GM12878 (cell line): ENCODE data around the gene HUNK. TPM values are rescaled to one million over a fixed set of nuclear protein-coding genes. Genes with fewer than 3 reads are reported as not detected.

Source experiments
- ATAC-seq: fragments of 200-7000 bp; cut with Tn5 transposase; 3 replicates; pipeline ENCODE4 v1.9.1; 2020; ENCODE audit warnings: mild to moderate bottlenecking, moderate library complexity
- BruUV-seq: library from RNA; stranded (reverse); fragments of 400-500 nt; replicated peaks from 2 replicates; lab custom pipeline; 2021; lab: Mats Ljungman, UMichigan
- CTCF ChIA-PET: fragments of 300-600 bp; sonication (Branson Sonifier 250); formaldehyde crosslinking; extraction: SDS; loops from one replicate; lab custom pipeline; 2021; ENCODE audit warnings: inconsistent platforms; lab: Yijun Ruan, JAX
- POLR2A ChIA-PET: fragments of 350-600 bp; formaldehyde crosslinking; extraction: SDS; loops from one replicate; lab custom pipeline; 2021; ENCODE audit warnings: inconsistent platforms; lab: Charles Lee
- RAD21 ChIA-PET: fragments of 300-600 bp; sonication (Branson Sonifier 250); formaldehyde crosslinking; loops from one replicate; lab custom pipeline; 2023; ENCODE audit warnings: antibody characterized with exemption; ENCODE audit not compliant: unreplicated experiment; lab: Charles Lee
- SMC1A ChIA-PET: fragments of 300-600 bp; sonication (Branson Sonifier 250); formaldehyde crosslinking; loops from one replicate; lab custom pipeline; 2023; ENCODE audit not compliant: unreplicated experiment, uncharacterized antibody; lab: Charles Lee
- DNase-seq: peaks from one replicate; pipeline ENCODE4 v3.0.0-alpha.2; 2011; ENCODE audit warnings: low read depth, low spot score
- FAIRE-seq: peaks from 3 replicates; lab custom pipeline; 2011; peaks lifted over from hg19 to GRCh38; lab: Jason Lieb, UNC
- H2AFZ ChIP-seq: 2 replicates; pipeline ENCODE4 v1.6.0; 2011; ENCODE audit warnings: low read depth, low read length, control low read depth; ENCODE audit not compliant: control insufficient read depth
- H3K27ac ChIP-seq: 2 replicates; pipeline ENCODE4 v1.5.1; 2011; ENCODE audit warnings: control low read depth; ENCODE audit not compliant: control insufficient read depth, insufficient read depth
- H3K27me3 ChIP-seq, 2 experiments: replicated peaks in 1 of 2; 2 replicates each; pipeline versions ENCODE4 v1.6.0 to v1.6.1; 2011; ENCODE audit warnings: low read length in 1 of 2; ENCODE audit not compliant: control insufficient read depth in 2 of 2, insufficient read depth in 2 of 2
- H3K36me3 ChIP-seq, 2 experiments: 2 replicates each; pipeline ENCODE4 v1.5.1; 2011; ENCODE audit warnings: low read length in 1 of 2; ENCODE audit not compliant: control insufficient read depth in 2 of 2, insufficient read depth in 2 of 2
- H3K4me1 ChIP-seq: 2 replicates; pipeline ENCODE4 v1.6.1; 2011; ENCODE audit warnings: mild to moderate bottlenecking, low read length, moderate library complexity, mixed read lengths; ENCODE audit not compliant: control insufficient read depth, insufficient read depth
- H3K4me2 ChIP-seq: 2 replicates; pipeline ENCODE4 v1.6.0; 2011; ENCODE audit warnings: control low read depth; ENCODE audit not compliant: control insufficient read depth, insufficient read depth
- H3K4me3 ChIP-seq: fragments of 200-600 bp; sonication (generic); 2 replicates; pipeline ENCODE4 v1.5.1; 2016
- H3K79me2 ChIP-seq: 2 replicates; pipeline ENCODE4 v1.6.0; 2011; ENCODE audit warnings: low read length; ENCODE audit not compliant: control insufficient read depth, insufficient read depth
- H3K9ac ChIP-seq: 2 replicates; pipeline ENCODE4 v1.8.0; 2011; ENCODE audit warnings: low read length, control low read depth, mixed read lengths; ENCODE audit not compliant: control insufficient read depth, insufficient read depth
- H3K9me3 ChIP-seq: replicated peaks from 3 replicates; pipeline ENCODE4 v1.5.1; 2011; ENCODE audit warnings: mild to moderate bottlenecking, low read length; ENCODE audit not compliant: control insufficient read depth, insufficient read depth
- H4K20me1 ChIP-seq: 2 replicates; pipeline ENCODE4 v1.6.0; 2011; ENCODE audit not compliant: control insufficient read depth, insufficient read depth
- CHD4 ChIP-seq: fragments of 200-600 bp; sonication (generic); IDR thresholded peaks from 2 replicates; pipeline ENCODE4 v1.6.1; 2016; ENCODE audit warnings: mild to moderate bottlenecking
- HDGF ChIP-seq: fragments of 450-650 bp; IDR thresholded peaks from 2 replicates; pipeline ENCODE4 v1.6.1; 2016; ENCODE audit warnings: antibody characterized with exemption
- RAD21 ChIP-seq: IDR thresholded peaks from 2 replicates; pipeline ENCODE4 v1.6.1; 2011; ENCODE audit warnings: mild to moderate bottlenecking, low read depth, low read length, moderate library complexity; ENCODE audit not compliant: insufficient read depth
- RFX5 ChIP-seq: IDR thresholded peaks from 2 replicates; pipeline ENCODE4 v1.6.1; 2011; ENCODE audit warnings: low read depth, low read length, improper control_type of control experiment
- TCF3 ChIP-seq: IDR thresholded peaks from 2 replicates; pipeline ENCODE4 v1.6.1; 2012; ENCODE audit warnings: low read depth, mild to moderate bottlenecking, low read length, borderline replicate concordance; ENCODE audit not compliant: insufficient read depth
- YBX1 ChIP-seq: fragments of 450-650 bp; IDR thresholded peaks from 2 replicates; pipeline ENCODE4 v1.6.1; 2016; ENCODE audit warnings: antibody characterized with exemption
- ZBTB33 ChIP-seq: fragments of 450-650 bp; IDR thresholded peaks from 2 replicates; pipeline ENCODE4 v1.6.1; 2017; ENCODE audit warnings: mild to moderate bottlenecking
- ZNF217 ChIP-seq: fragments of 450-650 bp; IDR thresholded peaks from 2 replicates; pipeline ENCODE4 v1.6.1; 2017; ENCODE audit warnings: antibody characterized with exemption, mild to moderate bottlenecking
- ZNF384 ChIP-seq: IDR thresholded peaks from 2 replicates; pipeline ENCODE4 v1.6.1; 2012; ENCODE audit warnings: low read depth, mild to moderate bottlenecking, low read length, improper control_type of control experiment, borderline replicate concordance
- WGBS: methylation state at CpG from one replicate; pipeline ENCODE4 v1.1.6; 2016; ENCODE audit warnings: low lambda C conversion rate; ENCODE audit not compliant: insufficient replicate concordance, insufficient coverage; ENCODE audit errors: missing lambda C conversion rate; 5-methylcytosine and 5-hydroxymethylcytosine counted together
- in situ Hi-C: fragments of 300-500 bp; cut with MboI; formaldehyde crosslinking; loops from 9 replicates; pipeline ENCODE4 v1.14.3; 2018; ENCODE audit warnings: mixed read lengths
- intact Hi-C: fragments of 100-400 bp; cut with micrococcal nuclease; formaldehyde crosslinking; loops from one replicate; pipeline ENCODE4 v1.14.2; 2022; ENCODE audit not compliant: unreplicated experiment
- polyA plus RNA-seq, 11 experiments: library from polyadenylated mRNA; depleted of rRNA in 4 of 11; unstranded in 6 of 11; stranded (reverse) in 5 of 11; fragments of >200 nt; fragmentation: Nextera tagmentation in 4 of 11; fragmentation: Illumina TruSeq in 1 of 11; extraction: Ambion mirVana in 4 of 11; extraction: Trizol in 1 of 11; gene quantifications; 1 replicate in 1 of 11; 2 replicates in 10 of 11; pipeline versions ENCODE4 v1.2.1 to v1.2.3, GENCODE V29; 2011 to 2016; ENCODE audit warnings: inconsistent platforms in 2 of 11, missing spikeins in 2 of 11, low read depth in 1 of 11
- total RNA-seq, 4 experiments: library from RNA; depleted of rRNA in 3 of 4; stranded (reverse); fragments of >200 nt in 3 of 4; fragmentation: Illumina TruSeq in 1 of 4; extraction: Trizol in 1 of 4; gene quantifications; 2 replicates each; pipeline versions ENCODE4 v1.2.1 to v1.2.3, GENCODE V29; 2013 to 2021

The HUNK gene
- total and polyA plus RNA-seq, 10 of the 15 experiments (the other 5 are each of a cell fraction or from before 2014, with no cell fraction given): under 0.01 to 0.14 (median 0.03) TPM; not detected in 7

- Histone ChIP-seq H3K36me3 (no peaks in the 10 kb centered on the region), H3K79me2 (no peaks in the 10 kb centered on the region), H2AFZ (no peak overlapping the region), H3K9me3 (no peaks in the 10 kb centered on the region), H3K4me3 (no peak overlapping the region), H3K4me1 (no peaks in the 10 kb centered on the region), H3K4me2 (no peak overlapping the region), H3K27me3 (no peaks in the 10 kb centered on the region; a peak in 1 of 4 replicates), H4K20me1 (no peaks in the 10 kb centered on the region), H3K9ac (no peak overlapping the region), H3K27ac (no peak overlapping the region)
- TF ChIP-seq RFX5 (no peak), YBX1 (no peak), ZNF384 (no peak), TCF3 (no peak), ZNF217 (no peak), ZBTB33 (no peak), CHD4 (no peak), RAD21 (no peak), HDGF (no peak)
- in situ Hi-C loops (no loop called here), intact Hi-C loops (no loop called here)
- POLR2A ChIA-PET: no interaction called here
- 54% methylated on average over 10 of the region's 10 CpGs for WGBS
- SMC1A ChIA-PET: no interaction called here
- RAD21 ChIA-PET: no interaction called here
- CTCF ChIA-PET: no interaction called here
- ATAC-seq: no peak
- no TSS peak for BruUV-seq
- FAIRE-seq: no peak
- DNase-seq: no peak
These were observed 50.1 kb downstream of the HUNK start for GRCh38 chr21:31922881-31923280.
